Measurements from ENCODE around the gene TDRKH. TPM values are rescaled to one million over a fixed set of nuclear protein-coding genes. Genes with fewer than 3 reads are reported as not detected.

TDRKH gene
- total RNA-seq, 1 experiment from 2014 or later = 11.1 TPM

- ChIA-PET CTCF (no interaction called here), RAD21 (ENCODE audit: low non-redundant PET in 1 of 2, low total read pairs in 2 of 2, uncharacterized antibody in 2 of 2, unreplicated experiment in 2 of 2) (no interaction called here), POLR2A (no interaction called here)
- no peaks in the 10 kb centered on the region for H4K20me1 ChIP-seq (ENCODE audit: insufficient read depth)
- no peak overlapping the region for H3K4me3 ChIP-seq (replicated peaks in 1 of 2; ENCODE audit: low read depth in 1 of 2, low read length in 2 of 2)
- no peaks in the 10 kb centered on the region for H3K9me3 ChIP-seq (ENCODE audit: control insufficient read depth in 1 of 2, insufficient read depth in 1 of 2, low read depth in 1 of 2, low read length in 2 of 2)
- TF ChIP-seq SIN3A (IDR thresholded peaks at IDR 0.05; ENCODE audit: low read depth) (no peak), JUND (IDR thresholded peaks at IDR 0.05) (no peak), ZNF274 (IDR thresholded peaks at IDR 0.05; ENCODE audit: low read depth, low read length) (no peak), TCF7L2 (IDR thresholded peaks at IDR 0.05; ENCODE audit: borderline replicate concordance, extremely low read depth, insufficient read depth, insufficient read length) (no peak), MAX (IDR thresholded peaks at IDR 0.05) (no peak), EZH2phosphoT487 (IDR thresholded peaks at IDR 0.05; ENCODE audit: borderline replicate concordance) (no peak)
- DNase-seq (ENCODE audit: low read depth, low spot score) (no peak), ATAC-seq (no peak)
- peaks cover 17 to 58% of the 10 kb centered on the region in 2 experiments for H3K4me1 ChIP-seq (ENCODE audit: control insufficient read depth in 1 of 2, insufficient read depth in 2 of 2, low read length in 2 of 2)
- H3K9me2 ChIP-seq (ENCODE audit: insufficient read depth) = no peaks in the 10 kb centered on the region
- no peaks in the 10 kb centered on the region for H3K79me2 ChIP-seq (ENCODE audit: insufficient read depth, low read length)
- no peaks in the 10 kb centered on the region for H3K36me3 ChIP-seq (ENCODE audit: control insufficient read depth in 1 of 2, insufficient read depth in 2 of 2, low read length in 2 of 2)
- no peak overlapping the region for H3K9ac ChIP-seq (ENCODE audit: low read length)
- no peak overlapping the region for H2AFZ ChIP-seq (ENCODE audit: low read depth, low read length, poor library complexity, severe bottlenecking)
- H3K4me2 ChIP-seq (ENCODE audit: low read length) = no peak overlapping the region
- no peaks in the 10 kb centered on the region for H3K27me3 ChIP-seq (ENCODE audit: insufficient read depth, low read length)
- H3K27ac ChIP-seq (ENCODE audit: low read depth, low read length) = no peak overlapping the region
- intact Hi-C loops (cut with micrococcal nuclease) = no loop called here
- BruUV-seq (replicated peaks) = no TSS peak
Measured at GRCh38 chr1:151834239-151834638, 43.9 kb upstream of the TDRKH start.

- Histone ChIP-seq H3K9ac (ENCODE audit: low read length) (no peak overlapping the region), H3K27me3 (ENCODE audit: insufficient read depth, low read length) (no peaks in the 10 kb centered on the region), H3K36me3 (ENCODE audit: control insufficient read depth in 1 of 2, insufficient read depth in 2 of 2, low read length in 2 of 2) (no peaks in the 10 kb centered on the region), H3K9me3 (ENCODE audit: control insufficient read depth in 1 of 2, insufficient read depth in 1 of 2, low read depth in 1 of 2, low read length in 2 of 2) (no peaks in the 10 kb centered on the region), H3K79me2 (ENCODE audit: insufficient read depth, low read length) (no peaks in the 10 kb centered on the region), H3K27ac (ENCODE audit: low read depth, low read length) (no peak overlapping the region), H4K20me1 (ENCODE audit: insufficient read depth) (no peaks in the 10 kb centered on the region), H3K4me1 (ENCODE audit: control insufficient read depth in 1 of 2, insufficient read depth in 2 of 2, low read length in 2 of 2) (peaks cover 17 to 57% of the 10 kb centered on the region in 2 experiments), H3K9me2 (ENCODE audit: insufficient read depth) (no peaks in the 10 kb centered on the region), H3K4me3 (replicated peaks in 1 of 2; ENCODE audit: low read depth in 1 of 2, low read length in 2 of 2) (no peak overlapping the region), H2AFZ (ENCODE audit: low read depth, low read length, poor library complexity, severe bottlenecking) (no peak overlapping the region), H3K4me2 (ENCODE audit: low read length) (no peak overlapping the region)
- TF ChIP-seq ELF1 (IDR thresholded peaks at IDR 0.05; ENCODE audit: borderline replicate concordance, low read depth) (no peak), MAX (IDR thresholded peaks at IDR 0.05) (no peak), CTCF (IDR thresholded peaks at IDR 0.05 in 2 of 3, conservative IDR thresholded peaks at IDR 0.05 in 1 of 3; ENCODE audit: borderline replicate concordance in 1 of 3, insufficient read depth in 1 of 3, low read depth in 2 of 3, low read length in 2 of 3) (no peak), ATF3 (IDR thresholded peaks at IDR 0.05) (no peak), EGR1 (IDR thresholded peaks at IDR 0.05; ENCODE audit: low read depth) (no peak), TCF7L2 (IDR thresholded peaks at IDR 0.05; ENCODE audit: borderline replicate concordance, extremely low read depth, insufficient read depth, insufficient read length) (no peak), FOSL1 (IDR thresholded peaks at IDR 0.05; ENCODE audit: low read depth) (no peak)
- DNase-seq (ENCODE audit: low read depth, low spot score) = no peak
- ChIA-PET POLR2A (no interaction called here), RAD21 (ENCODE audit: low non-redundant PET in 1 of 2, low total read pairs in 2 of 2, uncharacterized antibody in 2 of 2, unreplicated experiment in 2 of 2) (no interaction called here), CTCF (no interaction called here)
- no peak for ATAC-seq
- BruUV-seq (replicated peaks) = no TSS peak
- intact Hi-C loops (cut with micrococcal nuclease) = no loop called here
Measured at GRCh38 chr1:151833172-151833900, 43.0 kb upstream of the TDRKH start.

Measured in HCT116 (cell line).